Liver (tissue), 9 donors: ENCODE results near the gene DDB1. TPM values are rescaled to one million over a fixed set of nuclear protein-coding genes. Genes with fewer than 3 reads are reported as not detected.

Experiments
- DNase-seq: peaks from one replicate; pipeline ENCODE4 v3.0.0-alpha.2; 2017; ENCODE audit warnings: low spot score
- H3K27ac ChIP-seq, 2 donors: one replicate each; pipeline ENCODE4 v1.7.0; 2013; ENCODE audit warnings: inconsistent platforms in 2 of 2, low read length in 2 of 2, control low read depth in 1 of 2, low read depth in 1 of 2, mild to moderate bottlenecking in 1 of 2
- H3K27me3 ChIP-seq, 4 donors: one replicate each; pipeline versions ENCODE4 v1.6.1 to v1.7.0; 2013; ENCODE audit warnings: low read length in 3 of 4, inconsistent platforms in 1 of 4, mild to moderate bottlenecking in 1 of 4, moderate library complexity in 1 of 4; ENCODE audit not compliant: control insufficient read depth in 4 of 4, insufficient read depth in 4 of 4
- H3K36me3 ChIP-seq, 4 donors: one replicate each; pipeline versions ENCODE4 v1.6.1 to v1.7.0; 2013; ENCODE audit warnings: low read length in 3 of 4, mild to moderate bottlenecking in 3 of 4, low read depth in 1 of 4, moderate library complexity in 1 of 4; ENCODE audit not compliant: control insufficient read depth in 4 of 4, insufficient read depth in 3 of 4
- H3K4me1 ChIP-seq, 4 donors: one replicate each; pipeline versions ENCODE4 v1.6.1 to v1.7.0; 2013; ENCODE audit warnings: low read length in 3 of 4, mild to moderate bottlenecking in 3 of 4, moderate library complexity in 1 of 4; ENCODE audit not compliant: control insufficient read depth in 4 of 4, insufficient read depth in 4 of 4
- H3K4me3 ChIP-seq, 3 donors: one replicate each; pipeline versions ENCODE4 v1.6.1 to v1.7.0; 2013; ENCODE audit warnings: low read length in 3 of 3, control low read depth in 1 of 3, low read depth in 1 of 3, mild to moderate bottlenecking in 1 of 3
- H3K9ac ChIP-seq, 2 donors: one replicate each; pipeline ENCODE4 v1.7.0; 2013; ENCODE audit warnings: low read length in 2 of 2, mild to moderate bottlenecking in 2 of 2, moderate library complexity in 2 of 2, control low read depth in 1 of 2, low read depth in 1 of 2
- H3K9me3 ChIP-seq, 4 donors: one replicate each; pipeline versions ENCODE4 v1.6.1 to v1.7.0; 2013; ENCODE audit warnings: low read length in 3 of 4; ENCODE audit not compliant: control insufficient read depth in 4 of 4
- EGR1 ChIP-seq, 2 donors: IDR thresholded peaks; 2 replicates each; pipeline ENCODE4 v1.6.1; 2016 to 2018; ENCODE audit warnings: antibody characterized with exemption in 2 of 2, low read depth in 2 of 2
- FOXA1 ChIP-seq: IDR thresholded peaks from 2 replicates; pipeline ENCODE4 v1.6.1; 2016; ENCODE audit warnings: antibody characterized with exemption
- FOXA2 ChIP-seq: IDR thresholded peaks from 2 replicates; pipeline ENCODE4 v1.6.1; 2016; ENCODE audit warnings: antibody characterized with exemption
- GABPA ChIP-seq, 2 donors: IDR thresholded peaks in 1 of 2; conservative IDR thresholded peaks in 1 of 2; 2 replicates each; pipeline ENCODE4 v1.6.1; 2016; ENCODE audit warnings: antibody characterized with exemption in 2 of 2, mild to moderate bottlenecking in 1 of 2, moderate library complexity in 1 of 2
- HNF4G ChIP-seq: IDR thresholded peaks from 2 replicates; pipeline ENCODE4 v1.6.1; 2016; ENCODE audit warnings: antibody characterized with exemption
- JUND ChIP-seq, 2 donors: IDR thresholded peaks; 2 replicates each; pipeline ENCODE4 v1.6.1; 2016; ENCODE audit warnings: antibody characterized with exemption in 2 of 2
- RAD21 ChIP-seq, 2 donors: IDR thresholded peaks; 2 replicates each; pipeline ENCODE4 v1.6.1; 2016; ENCODE audit warnings: antibody characterized with exemption in 2 of 2, mild to moderate bottlenecking in 2 of 2
- RXRA ChIP-seq, 2 donors: IDR thresholded peaks; 2 replicates each; pipeline ENCODE4 v1.6.1; 2017 to 2018; ENCODE audit warnings: antibody characterized with exemption in 2 of 2, mild to moderate bottlenecking in 1 of 2
- SP1 ChIP-seq: IDR thresholded peaks from 2 replicates; pipeline ENCODE4 v1.6.1; 2018; ENCODE audit warnings: antibody characterized with exemption, mild to moderate bottlenecking
- TAF1 ChIP-seq: conservative IDR thresholded peaks from 2 replicates; pipeline ENCODE4 v1.6.1; 2016; ENCODE audit warnings: antibody characterized with exemption, mild to moderate bottlenecking
- YY1 ChIP-seq: IDR thresholded peaks from 2 replicates; pipeline ENCODE4 v1.6.1; 2016; ENCODE audit warnings: antibody characterized with exemption, mild to moderate bottlenecking
- WGBS: extraction: QIAGEN DNeasy Blood & Tissue Kit; methylation state at CpG from one replicate; pipeline ENCODE4 v1.1.7; 2013; 5-methylcytosine and 5-hydroxymethylcytosine counted together
- polyA plus RNA-seq, 2 donors: library from polyadenylated mRNA; stranded (reverse) in 1 of 2; unstranded in 1 of 2; fragments of 200-250 nt in 1 of 2; fragments of >200 nt in 1 of 2; fragmentation: Nextera tagmentation in 1 of 2; extraction: Ambion mirVana in 1 of 2; gene quantifications; one replicate each; pipeline versions ENCODE4 v1.2.1 to v1.2.3, GENCODE V29; 2013 to 2015
- total RNA-seq, 2 donors: library from RNA; depleted of rRNA; stranded (reverse); fragments of >200 nt; gene quantifications; one replicate each; pipeline ENCODE4 v1.2.3, GENCODE V29; 2014
- TF ChIP-seq, protein P1 (sequence below): fragments of 150-350 bp; IDR thresholded peaks from 2 replicates; pipeline ENCODE4 v1.5.1; 2017; ENCODE audit warnings: improper control_type of control experiment, low read depth, low read length; ENCODE audit not compliant: missing input control
- TF ChIP-seq, protein P2 (sequence below): IDR thresholded peaks from 2 replicates; pipeline ENCODE4 v1.6.1; 2016; ENCODE audit warnings: antibody characterized with exemption, mild to moderate bottlenecking
- TF ChIP-seq, protein P3 (sequence below): IDR thresholded peaks from 2 replicates; pipeline ENCODE4 v1.6.1; 2016; ENCODE audit warnings: antibody characterized with exemption
- TF ChIP-seq, protein P4 (sequence below): IDR thresholded peaks from 2 replicates; pipeline ENCODE4 v1.6.1; 2016; ENCODE audit warnings: antibody characterized with exemption
- donor health status: healthy.
- donor health status: healthy.
- donor health status: healthy.
- donor health status: healthy.
- donor health status: healthy.

Gene DDB1
- total and polyA plus RNA-seq, 4 donors: 37.5 to 146 (median 88.9) TPM

DNA sequence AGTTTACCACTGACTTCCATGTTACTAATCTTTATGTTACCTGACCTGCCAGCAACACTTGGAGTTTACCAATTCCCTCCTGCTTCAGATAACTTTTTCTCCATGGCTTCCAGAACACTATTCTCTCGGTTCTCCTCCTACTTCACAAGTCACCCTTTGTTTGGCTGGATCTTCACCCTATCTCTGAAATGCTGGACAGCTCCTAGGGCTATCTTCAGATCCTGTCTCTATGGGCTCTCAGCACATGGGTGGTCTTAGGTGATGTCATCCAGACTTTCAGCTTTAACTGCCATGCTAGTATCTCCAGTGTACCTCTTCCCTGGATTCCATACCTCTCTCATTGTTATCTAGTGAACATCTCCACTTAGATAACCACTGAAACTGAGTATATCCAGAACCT, 25.6 kb downstream of the DDB1 start:
- H3K4me3 ChIP-seq: no peak overlapping the region
- WGBS: 90% methylated on average over 1 of the region's 1 CpG
- DNase-seq: no peak
- no peaks in the 10 kb centered on the region for H3K27me3 ChIP-seq
- TF ChIP-seq, protein P1, sequence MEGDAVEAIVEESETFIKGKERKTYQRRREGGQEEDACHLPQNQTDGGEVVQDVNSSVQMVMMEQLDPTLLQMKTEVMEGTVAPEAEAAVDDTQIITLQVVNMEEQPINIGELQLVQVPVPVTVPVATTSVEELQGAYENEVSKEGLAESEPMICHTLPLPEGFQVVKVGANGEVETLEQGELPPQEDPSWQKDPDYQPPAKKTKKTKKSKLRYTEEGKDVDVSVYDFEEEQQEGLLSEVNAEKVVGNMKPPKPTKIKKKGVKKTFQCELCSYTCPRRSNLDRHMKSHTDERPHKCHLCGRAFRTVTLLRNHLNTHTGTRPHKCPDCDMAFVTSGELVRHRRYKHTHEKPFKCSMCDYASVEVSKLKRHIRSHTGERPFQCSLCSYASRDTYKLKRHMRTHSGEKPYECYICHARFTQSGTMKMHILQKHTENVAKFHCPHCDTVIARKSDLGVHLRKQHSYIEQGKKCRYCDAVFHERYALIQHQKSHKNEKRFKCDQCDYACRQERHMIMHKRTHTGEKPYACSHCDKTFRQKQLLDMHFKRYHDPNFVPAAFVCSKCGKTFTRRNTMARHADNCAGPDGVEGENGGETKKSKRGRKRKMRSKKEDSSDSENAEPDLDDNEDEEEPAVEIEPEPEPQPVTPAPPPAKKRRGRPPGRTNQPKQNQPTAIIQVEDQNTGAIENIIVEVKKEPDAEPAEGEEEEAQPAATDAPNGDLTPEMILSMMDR: no peak
- TF ChIP-seq, protein P2, sequence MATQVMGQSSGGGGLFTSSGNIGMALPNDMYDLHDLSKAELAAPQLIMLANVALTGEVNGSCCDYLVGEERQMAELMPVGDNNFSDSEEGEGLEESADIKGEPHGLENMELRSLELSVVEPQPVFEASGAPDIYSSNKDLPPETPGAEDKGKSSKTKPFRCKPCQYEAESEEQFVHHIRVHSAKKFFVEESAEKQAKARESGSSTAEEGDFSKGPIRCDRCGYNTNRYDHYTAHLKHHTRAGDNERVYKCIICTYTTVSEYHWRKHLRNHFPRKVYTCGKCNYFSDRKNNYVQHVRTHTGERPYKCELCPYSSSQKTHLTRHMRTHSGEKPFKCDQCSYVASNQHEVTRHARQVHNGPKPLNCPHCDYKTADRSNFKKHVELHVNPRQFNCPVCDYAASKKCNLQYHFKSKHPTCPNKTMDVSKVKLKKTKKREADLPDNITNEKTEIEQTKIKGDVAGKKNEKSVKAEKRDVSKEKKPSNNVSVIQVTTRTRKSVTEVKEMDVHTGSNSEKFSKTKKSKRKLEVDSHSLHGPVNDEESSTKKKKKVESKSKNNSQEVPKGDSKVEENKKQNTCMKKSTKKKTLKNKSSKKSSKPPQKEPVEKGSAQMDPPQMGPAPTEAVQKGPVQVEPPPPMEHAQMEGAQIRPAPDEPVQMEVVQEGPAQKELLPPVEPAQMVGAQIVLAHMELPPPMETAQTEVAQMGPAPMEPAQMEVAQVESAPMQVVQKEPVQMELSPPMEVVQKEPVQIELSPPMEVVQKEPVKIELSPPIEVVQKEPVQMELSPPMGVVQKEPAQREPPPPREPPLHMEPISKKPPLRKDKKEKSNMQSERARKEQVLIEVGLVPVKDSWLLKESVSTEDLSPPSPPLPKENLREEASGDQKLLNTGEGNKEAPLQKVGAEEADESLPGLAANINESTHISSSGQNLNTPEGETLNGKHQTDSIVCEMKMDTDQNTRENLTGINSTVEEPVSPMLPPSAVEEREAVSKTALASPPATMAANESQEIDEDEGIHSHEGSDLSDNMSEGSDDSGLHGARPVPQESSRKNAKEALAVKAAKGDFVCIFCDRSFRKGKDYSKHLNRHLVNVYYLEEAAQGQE: peak; percentile 35
- H3K27ac ChIP-seq: no peak overlapping the region
- H3K36me3 ChIP-seq: peaks cover 36 to 95% (median 81%) of the 10 kb centered on the region in 4 donors
- no peaks in the 10 kb centered on the region for H3K4me1 ChIP-seq
- no peaks in the 10 kb centered on the region for H3K9me3 ChIP-seq
- H3K9ac ChIP-seq: no peak overlapping the region

DNA sequence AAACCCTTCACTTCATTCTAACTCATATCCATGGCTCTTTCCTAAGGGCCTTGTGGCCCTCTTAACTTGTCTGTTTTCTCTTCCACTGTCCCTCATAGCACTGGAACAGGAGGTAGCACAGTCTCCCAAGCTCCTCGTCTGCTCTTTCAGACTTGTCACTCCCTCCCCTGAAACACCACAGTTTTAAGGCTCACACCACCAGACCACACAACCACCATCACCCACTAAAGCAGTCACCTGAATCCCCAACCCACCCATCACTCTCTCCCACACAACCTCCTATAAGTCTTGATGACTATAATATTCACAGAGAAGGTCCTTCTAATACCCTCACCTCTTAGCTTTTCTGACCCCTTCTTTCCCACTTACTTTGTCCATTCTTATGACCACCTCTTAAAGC, 26.7 kb downstream of the DDB1 start:
- Histone ChIP-seq H3K9me3 (no peaks in the 10 kb centered on the region), H3K27me3 (no peaks in the 10 kb centered on the region), H3K4me1 (no peaks in the 10 kb centered on the region), H3K36me3 (peaks cover 34 to 95% (median 82%) of the 10 kb centered on the region in 4 donors), H3K27ac (no peak overlapping the region), H3K9ac (no peak overlapping the region), H3K4me3 (no peak overlapping the region)
- WGBS: 88% methylated on average over 1 of the region's 1 CpG
- TF ChIP-seq HNF4G (no peak), RAD21 (IDR thresholded peaks at IDR 0.05) (no peak), RXRA (IDR thresholded peaks at IDR 0.05) (no peak), JUND (IDR thresholded peaks at IDR 0.05) (no peak), GABPA (IDR thresholded peaks at IDR 0.05 in 1 of 2, conservative IDR thresholded peaks at IDR 0.05 in 1 of 2) (no peak), YY1 (no peak), EGR1 (IDR thresholded peaks at IDR 0.05; ENCODE audit: low read depth in 2 of 2) (no peak), FOXA1 (no peak), FOXA2 (no peak), TAF1 (no peak), SP1 (no peak)
- TF ChIP-seq, protein P3, sequence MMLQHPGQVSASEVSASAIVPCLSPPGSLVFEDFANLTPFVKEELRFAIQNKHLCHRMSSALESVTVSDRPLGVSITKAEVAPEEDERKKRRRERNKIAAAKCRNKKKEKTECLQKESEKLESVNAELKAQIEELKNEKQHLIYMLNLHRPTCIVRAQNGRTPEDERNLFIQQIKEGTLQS: no peak
- TF ChIP-seq, protein P4, sequence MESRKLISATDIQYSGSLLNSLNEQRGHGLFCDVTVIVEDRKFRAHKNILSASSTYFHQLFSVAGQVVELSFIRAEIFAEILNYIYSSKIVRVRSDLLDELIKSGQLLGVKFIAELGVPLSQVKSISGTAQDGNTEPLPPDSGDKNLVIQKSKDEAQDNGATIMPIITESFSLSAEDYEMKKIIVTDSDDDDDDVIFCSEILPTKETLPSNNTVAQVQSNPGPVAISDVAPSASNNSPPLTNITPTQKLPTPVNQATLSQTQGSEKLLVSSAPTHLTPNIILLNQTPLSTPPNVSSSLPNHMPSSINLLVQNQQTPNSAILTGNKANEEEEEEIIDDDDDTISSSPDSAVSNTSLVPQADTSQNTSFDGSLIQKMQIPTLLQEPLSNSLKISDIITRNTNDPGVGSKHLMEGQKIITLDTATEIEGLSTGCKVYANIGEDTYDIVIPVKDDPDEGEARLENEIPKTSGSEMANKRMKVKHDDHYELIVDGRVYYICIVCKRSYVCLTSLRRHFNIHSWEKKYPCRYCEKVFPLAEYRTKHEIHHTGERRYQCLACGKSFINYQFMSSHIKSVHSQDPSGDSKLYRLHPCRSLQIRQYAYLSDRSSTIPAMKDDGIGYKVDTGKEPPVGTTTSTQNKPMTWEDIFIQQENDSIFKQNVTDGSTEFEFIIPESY: no peak
- TF ChIP-seq, protein P1: no peak
- TF ChIP-seq, protein P2: no peak
- DNase-seq: no peak
